IgD-negative memory B cell (primary cell): Measurements from ENCODE around the gene CLCNKB. TPM values are rescaled to one million over a fixed set of nuclear protein-coding genes. Genes with fewer than 3 reads are reported as not detected.

Experiments
- H3K27ac Mint-ChIP-seq, 3 donors: one replicate each; pipeline ENCODE4 v1.8.0; 2020 to 2022; ENCODE audit warnings: mild to moderate bottlenecking in 3 of 3, mixed read lengths in 3 of 3, moderate library complexity in 1 of 3
- H3K27me3 Mint-ChIP-seq: one replicate; pipeline ENCODE4 v1.8.0; 2021; ENCODE audit warnings: mixed read lengths
- H3K36me3 Mint-ChIP-seq: one replicate; pipeline ENCODE4 v1.8.0; 2020; ENCODE audit warnings: mild to moderate bottlenecking, mixed read lengths
- H3K4me1 Mint-ChIP-seq, 3 donors: one replicate each; pipeline ENCODE4 v1.8.0; 2020 to 2022; ENCODE audit warnings: mixed read lengths in 3 of 3, mild to moderate bottlenecking in 1 of 3
- H3K4me3 Mint-ChIP-seq, 4 donors: one replicate each; pipeline ENCODE4 v1.8.0; 2020 to 2022; ENCODE audit warnings: mild to moderate bottlenecking in 4 of 4, mixed read lengths in 4 of 4, moderate library complexity in 3 of 4
- H3K9me3 Mint-ChIP-seq, 3 donors: one replicate each; pipeline ENCODE4 v1.8.0; 2020 to 2021; ENCODE audit warnings: mixed read lengths in 3 of 3, mild to moderate bottlenecking in 1 of 3
- polyA plus RNA-seq: library from polyadenylated mRNA; unstranded; fragments of 300-500 nt; fragmentation: Illumina TruSeq; gene quantifications from one replicate; pipeline ENCODE4 v1.2.3, GENCODE V29; 2021

CLCNKB gene
- polyA plus RNA-seq, 1 donor from 2014 or later = not detected

DNA sequence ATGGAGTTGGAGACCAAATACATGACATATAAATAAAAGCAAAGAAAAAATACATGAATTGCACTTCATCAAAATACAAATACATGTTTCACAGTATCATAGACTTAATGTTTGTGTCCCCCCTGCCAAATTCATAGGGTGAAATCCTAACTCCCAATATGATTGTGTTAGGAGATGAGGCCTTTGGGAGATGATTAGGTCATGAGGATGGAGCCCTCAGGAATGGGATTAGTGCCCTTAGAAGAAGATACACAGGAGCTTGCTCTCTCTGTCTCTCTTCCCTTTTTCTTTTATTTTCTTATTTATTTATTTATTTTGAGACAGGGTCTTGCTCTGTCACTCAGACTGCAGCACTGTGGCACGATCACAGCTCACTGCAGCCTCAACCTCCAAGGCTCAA lies 55.8 kb downstream of the CLCNKB start:
- peaks cover 15% of the 10 kb centered on the region for H3K27me3 Mint-ChIP-seq
- peaks cover 0 to 1% (median 0%) of the 10 kb centered on the region in 3 donors for H3K4me1 Mint-ChIP-seq
- no peak overlapping the region for H3K4me3 Mint-ChIP-seq
- peaks cover 3 to 12% (median 10%) of the 10 kb centered on the region in 3 donors for H3K9me3 Mint-ChIP-seq
- no peak overlapping the region for H3K27ac Mint-ChIP-seq
- H3K36me3 Mint-ChIP-seq = peaks cover 3% of the 10 kb centered on the region

DNA sequence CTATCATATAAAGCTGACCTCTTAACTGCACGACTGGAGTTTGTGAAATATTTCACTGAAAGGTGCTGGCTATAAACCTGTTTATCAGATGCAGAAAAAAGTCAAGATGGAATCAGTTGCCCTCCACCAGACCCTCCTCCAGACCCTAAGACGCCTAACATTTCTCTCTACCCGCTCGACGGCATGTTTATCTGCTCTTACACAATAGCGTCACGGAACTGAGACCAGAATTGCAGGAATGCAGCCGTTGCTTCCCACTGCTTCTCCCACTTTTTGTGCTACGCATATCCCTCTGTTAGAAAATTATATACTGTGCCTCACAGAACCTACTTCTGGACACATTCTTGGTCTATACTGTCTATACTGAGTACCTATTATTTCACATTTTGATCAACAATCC lies 58.0 kb downstream of the CLCNKB start:
- Mint-ChIP-seq H3K9me3 (peaks cover 3 to 15% (median 8%) of the 10 kb centered on the region in 3 donors), H3K4me3 (no peak overlapping the region), H3K36me3 (peaks cover 3% of the 10 kb centered on the region), H3K27me3 (peaks cover 14% of the 10 kb centered on the region), H3K4me1 (no peaks in the 10 kb centered on the region), H3K27ac (no peak overlapping the region)

Other genes starting within 250 kb of the CLCNKB start
- 1.3 TPM for gene UQCRHL, start 236.1 kb upstream of the CLCNKB start, polyA plus RNA-seq
- 43.2 TPM for gene SPEN, start 196.1 kb upstream of the CLCNKB start, polyA plus RNA-seq
- 30.5 TPM for gene ZBTB17, start 67.7 kb upstream of the CLCNKB start, polyA plus RNA-seq
- not detected for gene SRARP, start 39.5 kb upstream of the CLCNKB start, polyA plus RNA-seq
- gene HSPB7, start 25.7 kb upstream of the CLCNKB start, polyA plus RNA-seq = not detected
- not detected for gene CLCNKA, start 21.7 kb upstream of the CLCNKB start, polyA plus RNA-seq
- not detected for gene FAM131C, start 29.9 kb downstream of the CLCNKB start, polyA plus RNA-seq
- gene EPHA2, start 112.3 kb downstream of the CLCNKB start, polyA plus RNA-seq = not detected
- 10.5 TPM for gene ARHGEF19, start 168.9 kb downstream of the CLCNKB start, polyA plus RNA-seq
- gene CPLANE2, start 193.4 kb downstream of the CLCNKB start, polyA plus RNA-seq = 2.2 TPM